Thymus (tissue), 11 donors: ENCODE measurements around the gene XG. TPM values are rescaled to one million over a fixed set of nuclear protein-coding genes. Genes with fewer than 3 reads are reported as not detected.

Experiments used
- DNase-seq, 9 donors: peaks; one replicate each; pipeline ENCODE4 v3.0.0-alpha.2; 2013; ENCODE audit warnings: low spot score in 9 of 9, low read depth in 6 of 9, missing footprints in 1 of 9
- H3K27ac ChIP-seq, 2 donors: one replicate each; pipeline ENCODE4 v1.5.1; 2013; ENCODE audit warnings: control low read depth in 1 of 2, low read depth in 1 of 2, low read length in 1 of 2, mild to moderate bottlenecking in 1 of 2, moderate library complexity in 1 of 2
- H3K27me3 ChIP-seq, 2 donors: one replicate each; pipeline ENCODE4 v1.5.1; 2013; ENCODE audit warnings: low read length in 1 of 2; ENCODE audit not compliant: control insufficient read depth in 2 of 2, insufficient read depth in 1 of 2
- H3K36me3 ChIP-seq, 2 donors: one replicate each; pipeline ENCODE4 v1.5.1; 2013; ENCODE audit warnings: low read length in 1 of 2, mild to moderate bottlenecking in 1 of 2, moderate library complexity in 1 of 2; ENCODE audit not compliant: control insufficient read depth in 2 of 2, insufficient read depth in 2 of 2
- H3K4me1 ChIP-seq, 2 donors: one replicate each; pipeline ENCODE4 v1.5.1; 2013; ENCODE audit warnings: low read length in 2 of 2; ENCODE audit not compliant: control insufficient read depth in 2 of 2, insufficient read depth in 2 of 2
- H3K4me3 ChIP-seq, 2 donors: one replicate each; pipeline ENCODE4 v1.5.1; 2013; ENCODE audit warnings: low read length in 2 of 2, control low read depth in 1 of 2, mild to moderate bottlenecking in 1 of 2
- H3K9me3 ChIP-seq, 2 donors: one replicate each; pipeline ENCODE4 v1.5.1; 2013; ENCODE audit warnings: low read length in 1 of 2, mild to moderate bottlenecking in 1 of 2; ENCODE audit not compliant: control insufficient read depth in 2 of 2, insufficient read depth in 1 of 2
- WGBS: extraction: QIAGEN DNeasy Blood & Tissue Kit; methylation state at CpG from one replicate; pipeline ENCODE4 v1.1.7; 2013; 5-methylcytosine and 5-hydroxymethylcytosine counted together
- polyA plus RNA-seq: library from polyadenylated mRNA; stranded (reverse); fragments of 200-250 nt; gene quantifications from one replicate; pipeline ENCODE4 v1.2.3, GENCODE V29; 2013
- total RNA-seq: library from RNA; stranded (reverse); fragments of 120-200 nt; gene quantifications from one replicate; pipeline ENCODE4 v1.2.4, GENCODE V29; 2013
- donor health status: healthy.

The XG gene
- total and polyA plus RNA-seq, 2 donors, result 1.0 to 1.3 TPM

GRCh38 chrX:2711441-2711840 is 40.4 kb upstream of the XG start:
- H3K4me3 ChIP-seq, result no peak overlapping the region
- peaks cover 78 to 90% of the 10 kb centered on the region in 2 donors for H3K4me1 ChIP-seq
- WGBS, result 97% methylated on average over 2 of the region's 2 CpGs
- peaks cover 28 to 59% of the 10 kb centered on the region in 2 donors for H3K36me3 ChIP-seq
- H3K9me3 ChIP-seq, result peaks cover 0 to 8% of the 10 kb centered on the region in 2 donors
- H3K27ac ChIP-seq, result peak overlapping the region in 1 of 2 donors; percentile 73
- no peak for DNase-seq
- H3K27me3 ChIP-seq, result no peaks in the 10 kb centered on the region

GRCh38 chrX:2712428-2712827 is 39.4 kb upstream of the XG start:
- peaks cover 32 to 65% of the 10 kb centered on the region in 2 donors for H3K36me3 ChIP-seq

GRCh38 chrX:2712890-2713840 is 38.7 kb upstream of the XG start:
- 25% methylated on average over 13 of the region's 13 CpGs for WGBS
- H3K4me1 ChIP-seq, result peaks cover 77 to 90% of the 10 kb centered on the region in 2 donors
- DNase-seq, result peak in 5 of 9 donors; percentile 79 to 91 (median 82)
- peak overlapping the region; percentile 11 to 50 for H3K4me3 ChIP-seq
- peak overlapping the region; percentile 86 to 94 for H3K27ac ChIP-seq
- H3K36me3 ChIP-seq, result peaks cover 40 to 72% of the 10 kb centered on the region in 2 donors
- H3K27me3 ChIP-seq, result no peaks in the 10 kb centered on the region
- peaks cover 0 to 8% of the 10 kb centered on the region in 2 donors for H3K9me3 ChIP-seq

More at GRCh38 chrX:2712428-2712827, 39.4 kb upstream of the XG start:
- Histone ChIP-seq H3K4me1 (peaks cover 78 to 90% of the 10 kb centered on the region in 2 donors), H3K4me3 (peak overlapping the region; percentile 11 to 50), H3K9me3 (peaks cover 0 to 8% of the 10 kb centered on the region in 2 donors), H3K27me3 (no peaks in the 10 kb centered on the region), H3K27ac (peak overlapping the region; percentile 86 to 94)
- 38% methylated on average over 9 of the region's 9 CpGs for WGBS
- DNase-seq, result peak in 1 of 9 donors; percentile 67

GRCh38 chrX:2714551-2714950 is 37.3 kb upstream of the XG start:
- WGBS, result 33% methylated on average over 6 of the region's 6 CpGs
- H3K27ac ChIP-seq, result peak overlapping the region; percentile 91 to 94
- H3K9me3 ChIP-seq, result peaks cover 0 to 8% of the 10 kb centered on the region in 2 donors
- DNase-seq, result peak in 1 of 9 donors; percentile 76
- no peak overlapping the region for H3K4me3 ChIP-seq
- peaks cover 63 to 84% of the 10 kb centered on the region in 2 donors for H3K4me1 ChIP-seq
- H3K27me3 ChIP-seq, result no peaks in the 10 kb centered on the region
- peaks cover 48 to 77% of the 10 kb centered on the region in 2 donors for H3K36me3 ChIP-seq

GRCh38 chrX:2715066-2715600 is 36.7 kb upstream of the XG start:
- no peak for DNase-seq
- Histone ChIP-seq H3K27me3 (no peaks in the 10 kb centered on the region), H3K36me3 (peaks cover 54 to 81% of the 10 kb centered on the region in 2 donors), H3K4me3 (no peak overlapping the region), H3K27ac (peak overlapping the region; percentile 91 to 94), H3K4me1 (peaks cover 61 to 81% of the 10 kb centered on the region in 2 donors), H3K9me3 (peaks cover 0 to 8% of the 10 kb centered on the region in 2 donors)
- WGBS, result 72% methylated on average over 11 of the region's 11 CpGs

- Histone ChIP-seq H3K4me3 (no peak overlapping the region), H3K27ac (peak overlapping the region; percentile 88 to 94), H3K27me3 (no peaks in the 10 kb centered on the region), H3K36me3 (peaks cover 62 to 93% of the 10 kb centered on the region in 2 donors), H3K9me3 (peaks cover 0 to 8% of the 10 kb centered on the region in 2 donors), H3K4me1 (peaks cover 47 to 69% of the 10 kb centered on the region in 2 donors)
- DNase-seq, result peak in 1 of 9 donors; percentile 72
- whole genome bisulfite sequencing, result 2% methylated on average over 5 of the region's 5 CpGs
Measured at GRCh38 chrX:2717312-2717711, 34.5 kb upstream of the XG start.

- DNase-seq, result no peak
- peaks cover 0 to 12% of the 10 kb centered on the region in 2 donors for H3K9me3 ChIP-seq
- no peak overlapping the region for H3K4me3 ChIP-seq
- H3K27me3 ChIP-seq, result no peaks in the 10 kb centered on the region
- peak overlapping the region in 1 of 2 donors; percentile 69 for H3K27ac ChIP-seq
- peaks cover 34 to 68% of the 10 kb centered on the region in 2 donors for H3K4me1 ChIP-seq
- peaks cover 65 to 94% of the 10 kb centered on the region in 2 donors for H3K36me3 ChIP-seq
- WGBS, result 97% methylated on average over 2 of the region's 2 CpGs
Measured at GRCh38 chrX:2718821-2719220, 33.0 kb upstream of the XG start.

- WGBS, result 92% methylated on average over 10 of the region's 10 CpGs
- no peak for DNase-seq
- peaks cover 27 to 61% of the 10 kb centered on the region in 2 donors for H3K4me1 ChIP-seq
- H3K27ac ChIP-seq, result peak overlapping the region in 1 of 2 donors; percentile 50
- no peaks in the 10 kb centered on the region for H3K27me3 ChIP-seq
- H3K9me3 ChIP-seq, result peaks cover 0 to 8% of the 10 kb centered on the region in 2 donors
- peaks cover 71 to 93% of the 10 kb centered on the region in 2 donors for H3K36me3 ChIP-seq
- H3K4me3 ChIP-seq, result no peak overlapping the region
Measured at GRCh38 chrX:2719774-2720447, 31.9 kb upstream of the XG start.
